ENCODE data around the gene PRAME.
"Not testable (repeated sequence)": the region's sequence is repeated elsewhere in the genome, so short reads cannot be mapped to it uniquely, and the experiment has no call there.

PRAME gene

DNA sequence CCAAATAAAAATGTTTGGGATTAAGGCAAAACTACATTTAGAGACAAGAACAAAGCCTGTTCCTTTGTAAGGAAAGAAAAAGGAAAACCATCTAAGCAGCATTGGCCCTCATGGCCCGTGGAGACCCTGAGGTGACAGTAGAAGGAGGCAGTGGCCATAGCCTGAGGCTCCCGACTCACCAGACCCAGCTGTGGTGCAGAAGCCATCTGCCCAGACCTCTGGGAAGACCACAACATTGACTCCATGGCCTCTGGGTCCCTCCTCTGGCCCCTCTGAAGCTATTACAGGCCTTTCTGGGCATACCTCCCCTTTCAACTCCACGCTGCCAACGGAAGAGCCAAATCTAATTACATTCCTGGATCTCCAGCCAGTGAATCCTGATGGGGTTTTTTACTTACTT, 6.4 kb downstream of the PRAME start:
- no peak for DNase-seq (ENCODE audit: low spot score)

DNA sequence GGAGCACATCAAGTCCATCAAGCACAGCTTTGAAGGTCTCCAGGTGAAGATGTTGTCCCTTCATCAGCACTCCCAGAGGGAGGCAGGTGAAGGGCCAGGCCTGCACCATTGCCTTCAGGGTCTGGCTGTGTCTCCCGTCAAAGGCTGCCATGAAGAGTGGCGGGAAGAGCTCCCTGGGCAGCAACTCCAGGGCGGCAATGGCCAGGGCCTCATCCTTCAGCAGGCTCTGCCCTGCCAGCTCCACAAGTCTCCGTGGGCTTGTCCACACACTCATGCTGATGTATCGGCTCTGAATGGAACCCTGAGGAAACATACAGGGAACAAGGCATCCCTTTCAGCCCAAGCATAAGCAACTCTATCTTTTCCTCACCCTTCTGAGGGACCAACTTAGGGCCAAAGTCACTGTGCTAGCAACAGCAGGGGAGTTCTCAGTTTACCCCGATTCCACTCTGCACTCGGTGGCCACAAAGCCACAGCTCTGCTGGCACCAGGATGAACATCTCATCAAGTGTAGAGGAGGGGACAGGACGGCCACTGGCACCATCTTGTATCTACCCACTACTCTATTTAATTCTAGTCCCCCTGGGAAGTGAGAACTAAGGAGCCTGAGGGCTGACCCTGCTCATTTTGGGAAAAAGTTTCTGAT, 8.2 kb downstream of the PRAME start:
- DNase-seq (ENCODE audit: low spot score), result no peak

DNA sequence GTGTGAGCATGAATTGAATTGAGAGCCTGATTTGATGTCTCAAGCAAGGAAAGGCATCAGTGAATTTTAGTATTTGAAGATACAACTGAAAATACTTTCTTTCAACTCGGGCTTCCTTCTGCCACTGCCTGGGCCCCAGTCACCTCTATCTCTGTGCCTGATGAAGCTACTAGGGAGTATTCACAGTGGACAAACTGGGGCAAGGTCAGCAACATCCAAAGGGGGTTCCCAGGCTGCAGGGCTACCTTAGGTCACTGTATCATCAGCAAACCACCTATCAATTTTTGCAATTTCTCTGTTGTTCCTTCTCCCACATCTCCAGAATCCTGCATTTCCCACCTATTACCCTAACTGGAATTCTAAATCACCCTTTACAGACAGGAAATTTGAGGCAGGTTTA, 10.2 kb downstream of the PRAME start:
- DNase-seq (ENCODE audit: low spot score), result no peak

DNA sequence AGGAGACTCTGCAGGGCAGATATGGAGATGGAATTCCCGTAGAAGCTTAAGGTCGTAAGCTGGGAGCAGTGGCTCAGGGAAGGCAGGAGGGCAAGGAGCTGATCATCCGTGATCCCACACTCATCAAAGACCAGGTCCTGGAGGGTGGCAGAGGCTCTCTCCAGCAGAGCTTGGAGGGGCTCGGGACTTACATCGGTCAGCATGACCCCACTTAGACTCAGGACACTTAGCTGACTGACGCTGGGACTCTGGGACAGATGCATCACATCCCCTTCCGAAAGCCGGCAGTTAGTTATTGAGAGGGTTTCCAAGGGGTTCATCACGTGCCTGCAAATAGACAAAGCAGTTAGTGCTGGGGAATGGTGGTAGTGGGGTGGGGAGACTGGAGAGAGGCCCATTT, 10.7 kb downstream of the PRAME start:
- DNase-seq (ENCODE audit: low spot score), result no peak

DNA sequence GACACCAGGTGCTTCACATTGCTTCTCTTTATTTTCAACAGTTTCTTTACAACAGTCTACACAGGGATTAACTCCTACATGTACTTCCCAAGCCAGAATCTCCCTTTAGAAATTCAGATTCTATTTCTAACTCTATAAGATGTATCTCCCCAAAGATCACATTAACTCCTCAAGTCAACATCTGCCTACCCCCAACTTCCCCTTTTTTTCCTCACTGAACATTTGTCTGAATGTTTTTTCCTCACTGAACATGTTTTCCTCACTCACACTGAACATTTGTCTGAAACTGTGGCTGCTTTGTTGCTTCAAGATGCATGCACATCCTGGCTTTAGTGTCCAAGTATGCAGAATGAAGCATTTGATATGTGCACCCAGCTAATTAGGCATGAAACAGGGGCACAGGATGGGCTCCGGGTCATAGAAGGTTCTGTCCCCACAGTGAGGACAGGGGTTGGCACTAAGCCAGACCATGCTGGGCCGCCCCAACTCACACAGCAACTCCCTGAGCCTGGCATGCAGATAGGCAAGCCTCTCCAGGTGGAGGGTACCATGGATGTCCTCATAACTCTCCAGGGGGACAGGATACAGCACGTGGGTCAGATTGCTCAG, 11.3 kb downstream of the PRAME start:
- no peak for DNase-seq (ENCODE audit: low spot score)

DNA sequence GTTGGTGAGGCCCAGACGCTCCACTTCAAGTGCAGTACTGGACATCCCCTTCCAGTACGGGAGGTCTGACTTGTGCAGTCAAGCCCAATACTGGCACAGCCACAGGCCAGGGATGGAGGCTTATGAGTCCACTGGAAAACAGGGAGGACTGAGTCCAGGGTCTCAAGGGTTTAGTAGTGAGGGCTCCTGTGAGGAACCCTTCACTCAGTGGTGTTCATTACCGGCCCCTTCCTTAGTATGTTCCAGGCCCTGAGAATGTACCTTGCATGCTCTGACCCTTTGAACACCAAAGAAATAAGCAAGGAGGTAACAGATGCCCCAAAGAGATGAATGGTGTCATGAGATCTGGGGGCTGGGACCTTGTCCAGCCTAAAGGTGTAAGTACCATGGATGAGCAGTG, 11.8 kb downstream of the PRAME start:
- no peak for DNase-seq (ENCODE audit: low spot score)

DNA sequence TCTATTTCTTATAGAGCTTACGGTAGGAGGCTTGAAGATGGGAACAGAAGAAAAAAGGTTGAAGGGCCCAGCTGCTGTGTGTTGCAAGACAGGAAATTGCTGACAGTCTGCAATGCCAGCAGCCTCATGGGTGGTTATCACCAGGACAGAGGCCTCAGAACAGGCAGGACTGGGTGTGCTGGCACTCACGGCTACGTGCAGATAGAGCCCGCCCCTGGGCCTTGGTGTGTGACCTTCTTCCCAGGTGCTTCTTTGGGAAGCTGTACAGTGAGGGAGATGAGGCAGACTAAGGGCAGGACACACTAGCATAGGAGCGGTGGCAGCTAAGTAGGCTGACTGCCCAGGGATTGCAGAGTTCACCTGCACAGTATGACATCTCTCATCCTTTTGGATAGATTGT, 12.6 kb downstream of the PRAME start:
- no peak for DNase-seq (ENCODE audit: low spot score)

DNA sequence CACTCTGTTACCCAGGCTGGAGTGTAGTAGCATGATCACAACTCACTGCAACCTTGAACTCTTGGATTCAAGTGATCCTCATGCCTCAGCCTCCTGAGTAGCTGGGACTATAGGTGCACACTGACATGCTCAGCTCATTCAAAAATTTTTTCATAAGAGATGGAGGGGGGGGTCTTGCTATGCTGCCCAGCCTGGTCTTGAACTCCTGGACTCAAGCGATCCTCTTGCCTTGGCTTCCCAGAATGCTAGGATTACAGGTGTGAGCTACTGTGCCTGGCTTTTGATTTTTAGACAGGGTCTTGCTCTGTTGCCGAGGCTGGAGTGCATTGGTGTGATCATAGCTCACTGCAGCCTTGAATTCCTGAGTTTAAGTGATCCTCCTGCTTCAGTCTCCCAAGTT, 14.0 kb downstream of the PRAME start:
- DNase-seq (ENCODE audit: low spot score), result no peak

DNA sequence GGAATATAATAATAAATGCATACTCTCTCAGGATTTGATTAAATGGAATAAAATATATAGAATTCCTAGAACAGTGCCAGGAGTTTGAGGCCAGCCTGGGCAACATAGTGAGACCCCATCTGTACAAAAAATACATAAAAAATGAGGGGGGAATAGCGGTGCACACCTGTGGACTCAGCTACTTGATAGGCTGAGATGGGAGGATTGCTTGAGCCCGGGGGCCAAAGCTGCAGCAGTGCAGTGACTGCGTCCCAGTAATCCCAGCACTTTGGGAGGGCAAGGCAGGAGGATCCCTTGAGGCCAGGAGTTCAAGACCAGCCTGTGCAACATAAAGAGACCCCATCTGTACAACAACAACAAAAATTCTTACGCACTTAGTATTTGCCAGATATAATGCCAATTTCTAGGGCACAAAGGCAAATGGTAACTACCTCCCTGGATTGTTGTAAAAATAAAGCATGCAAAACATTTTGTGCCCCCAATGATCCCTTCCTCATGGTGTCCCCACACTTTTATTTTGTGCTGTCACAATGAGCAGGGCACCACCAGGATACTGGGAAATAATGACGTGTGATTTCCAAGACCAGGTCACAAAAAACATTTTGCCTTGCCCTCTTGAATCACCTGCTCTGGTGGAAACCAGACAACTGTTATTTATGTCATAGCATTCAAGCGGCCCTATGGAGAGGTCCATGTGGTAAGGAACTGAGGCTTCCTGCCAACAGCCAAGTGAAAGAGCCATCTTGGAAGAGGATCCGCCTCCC, 20.7 kb downstream of the PRAME start:
- no peak for DNase-seq (ENCODE audit: low spot score)

DNA sequence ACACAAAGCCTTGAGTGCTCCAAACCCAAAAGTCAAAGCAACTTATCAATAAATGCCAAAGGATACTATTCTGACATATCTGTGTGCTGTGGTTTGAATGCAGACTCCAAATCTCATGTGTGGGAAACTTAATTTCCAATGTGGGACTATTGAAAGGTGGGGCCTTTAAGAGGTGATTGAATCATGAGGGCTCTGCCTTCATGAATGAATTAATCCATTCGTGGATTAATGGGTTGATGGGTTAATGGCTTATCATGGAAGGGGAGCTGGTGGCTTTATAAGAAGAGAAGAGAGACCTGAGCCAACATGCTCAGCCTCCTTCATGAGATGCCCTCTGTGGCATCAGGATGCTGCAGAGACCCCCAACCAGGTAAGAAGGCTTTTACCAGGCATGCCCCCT, 22.1 kb downstream of the PRAME start:
- no peak for DNase-seq (ENCODE audit: low spot score)

DNA sequence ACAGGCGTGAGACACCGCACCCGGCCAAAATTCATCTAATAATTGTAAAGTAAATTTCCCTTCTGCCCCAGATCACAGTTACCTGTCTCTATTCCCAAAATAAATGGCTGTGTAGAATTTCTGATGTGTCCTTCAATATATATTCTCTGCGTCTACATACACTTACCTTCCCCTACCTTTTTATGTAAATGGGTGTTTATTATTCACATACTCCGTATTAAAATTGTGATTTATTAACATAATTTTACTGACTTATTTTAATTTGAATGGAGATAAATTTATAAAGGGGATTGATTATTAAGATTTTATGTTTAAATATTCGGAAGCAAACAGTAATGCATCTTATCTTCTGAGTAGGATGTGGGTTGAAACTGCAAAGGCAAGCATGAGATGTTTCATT, 22.6 kb downstream of the PRAME start:
- no peak for DNase-seq (ENCODE audit: low spot score)

DNA sequence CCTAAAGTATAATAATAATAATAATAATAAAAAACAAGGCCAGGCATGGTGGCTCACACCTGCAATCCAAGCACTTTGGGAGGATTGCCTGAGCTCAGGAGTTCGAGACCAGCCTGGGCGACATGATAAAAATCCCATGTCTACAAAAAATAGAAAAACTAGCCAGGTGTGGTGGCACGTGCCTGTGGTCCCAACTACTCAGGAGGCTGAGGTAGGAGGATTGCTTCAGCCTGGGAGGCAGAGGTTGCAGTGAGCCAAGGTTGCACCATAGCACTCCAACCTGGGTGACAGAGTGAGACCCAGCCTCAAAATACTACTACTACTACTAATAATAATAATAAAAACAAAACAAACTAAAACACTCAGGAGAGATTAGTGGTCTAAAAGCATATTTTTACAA, 23.4 kb downstream of the PRAME start:
- DNase-seq (ENCODE audit: low spot score), result no peak

DNA sequence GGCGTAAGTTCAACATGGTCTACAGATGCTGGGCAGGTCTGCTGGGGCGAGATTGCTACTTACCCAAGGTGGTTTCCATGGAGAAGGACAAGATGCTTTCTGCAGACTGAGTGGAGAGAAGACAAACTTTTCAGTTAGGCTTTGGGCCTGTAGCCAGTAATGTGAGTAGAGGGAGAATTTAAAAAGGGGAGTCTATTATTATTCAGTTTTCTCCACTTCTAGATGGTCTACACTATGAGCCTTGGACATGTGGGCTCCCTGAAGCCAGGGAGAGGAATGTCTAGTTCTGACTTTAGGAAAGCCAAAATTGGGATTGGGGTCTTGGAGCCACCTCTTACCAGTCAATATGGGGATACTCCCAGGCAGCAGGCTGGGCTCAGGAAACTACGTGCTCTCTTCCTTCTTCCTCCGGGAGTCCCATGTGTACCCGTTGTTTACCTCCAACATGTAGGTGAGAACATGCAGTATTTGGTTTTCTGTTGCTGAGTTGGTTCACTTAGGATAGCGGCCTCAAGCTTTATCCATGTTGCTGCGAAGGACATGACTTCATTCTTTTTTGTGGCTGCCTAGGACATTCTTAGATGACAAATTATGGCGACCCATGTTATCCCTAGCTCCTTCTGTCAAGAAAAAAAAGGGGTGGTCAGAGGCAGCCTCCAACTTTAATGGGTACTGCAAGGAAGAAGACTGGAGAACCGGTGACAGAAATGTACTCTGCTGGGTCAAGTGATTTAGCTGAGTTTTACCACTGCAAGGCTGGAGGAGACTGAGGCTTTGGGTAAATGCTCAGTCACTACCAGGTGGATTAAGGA, 24.3 kb downstream of the PRAME start:
- DNase-seq (ENCODE audit: low spot score), result no peak

DNA sequence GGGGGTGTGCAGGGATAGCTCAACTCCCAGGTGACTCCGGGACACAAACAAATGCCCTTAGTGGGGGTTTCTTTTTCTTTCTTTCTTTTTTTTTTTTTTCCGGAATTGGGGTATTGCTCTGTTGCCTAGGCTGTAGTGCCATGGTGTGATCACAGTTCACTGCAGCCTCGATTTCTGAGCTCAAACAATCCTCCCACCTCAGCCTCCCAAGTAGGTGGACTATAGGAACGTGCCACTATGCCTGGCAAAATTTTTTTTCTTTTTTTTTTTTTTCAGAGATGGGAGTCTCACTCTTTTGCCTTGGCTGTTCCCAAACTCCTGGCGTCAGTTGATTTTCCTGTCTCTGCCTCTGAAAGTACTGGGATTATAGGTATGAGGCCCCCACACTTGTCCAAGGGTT, 25.2 kb downstream of the PRAME start:
- DNase-seq (ENCODE audit: low spot score), result no peak

DNA sequence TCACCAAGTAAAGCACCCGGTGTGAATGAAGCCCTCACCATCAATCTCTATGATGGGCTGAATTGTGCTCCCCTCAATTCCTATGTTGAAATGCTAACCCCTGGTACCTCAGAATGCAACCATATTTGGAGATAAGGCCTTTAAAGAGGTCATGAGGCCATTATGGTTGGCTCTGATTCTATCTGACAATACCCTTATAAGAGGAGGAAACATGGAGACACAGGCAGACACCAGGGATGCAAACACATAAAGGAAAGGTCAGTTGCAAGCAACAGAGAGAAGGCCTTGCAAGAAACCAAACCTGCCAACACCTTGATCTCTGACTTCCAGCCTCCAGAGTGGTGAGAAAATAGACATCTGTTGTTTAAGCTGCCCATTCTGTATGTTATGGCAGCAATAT, 25.6 kb downstream of the PRAME start:
- no peak for DNase-seq (ENCODE audit: low spot score)

DNA sequence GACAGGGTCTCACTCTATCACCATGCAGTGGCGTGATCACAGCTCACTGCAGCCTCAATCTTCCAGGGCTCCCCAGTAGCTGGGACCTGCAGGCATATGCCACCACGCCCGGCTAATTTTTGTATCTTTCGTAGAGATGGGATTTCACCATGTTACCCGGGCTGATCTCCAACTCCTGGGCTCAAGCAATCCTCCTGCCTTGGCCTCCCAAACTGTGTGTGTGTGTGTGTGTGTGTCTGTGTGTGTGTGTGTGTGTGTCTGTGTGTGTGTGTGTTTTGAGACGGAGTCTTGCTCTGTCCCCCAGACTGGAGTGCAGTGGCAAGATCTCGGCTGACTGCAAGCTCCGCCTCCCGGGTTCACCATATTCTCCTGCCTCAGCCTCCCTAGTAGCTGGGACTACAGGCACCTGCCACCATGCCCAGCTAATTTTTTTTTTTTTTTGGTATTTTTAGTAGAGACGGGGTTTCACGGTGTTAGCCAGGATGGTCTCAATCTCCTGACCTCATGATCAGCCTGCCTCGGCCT, 26.5 kb downstream of the PRAME start:
- DNase-seq (ENCODE audit: low spot score), result not testable (repeated sequence)

DNA sequence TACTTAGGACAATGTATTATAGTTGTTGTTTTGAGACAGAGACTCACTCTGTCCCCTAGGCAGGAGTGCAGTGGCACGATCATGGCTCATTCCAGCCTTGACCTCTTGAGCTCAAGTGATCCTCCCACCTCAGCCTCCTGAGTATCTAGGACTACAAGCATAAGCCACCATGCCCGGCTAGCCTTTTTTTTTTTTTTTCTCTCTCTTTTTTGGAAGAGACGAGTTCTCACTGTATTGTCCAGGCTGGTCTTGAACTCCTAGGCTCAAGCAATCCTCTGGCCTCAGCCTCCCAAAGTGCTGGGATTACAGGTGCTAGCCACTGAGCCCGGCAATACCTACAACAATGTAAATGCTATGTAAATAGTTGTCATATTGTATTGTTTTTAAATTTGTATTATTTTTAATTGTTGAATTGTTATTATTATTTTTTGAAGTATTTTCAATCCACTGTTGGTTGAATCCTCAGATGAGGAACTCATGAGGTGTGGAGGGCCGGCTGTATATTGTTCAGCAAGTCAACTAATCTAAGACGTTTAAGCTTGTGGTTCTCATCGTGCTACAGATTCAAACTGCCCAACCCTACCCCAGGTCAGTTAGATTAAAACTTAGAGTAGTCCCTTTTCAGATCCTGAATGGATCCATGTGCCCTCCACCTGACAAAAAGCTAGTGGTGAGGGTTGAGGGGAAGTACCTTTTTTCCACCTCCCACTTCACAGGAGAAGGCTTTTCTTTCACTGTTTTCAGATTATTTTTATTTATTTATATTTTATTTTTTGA, 27.1 kb downstream of the PRAME start:
- no peak for DNase-seq (ENCODE audit: low spot score)

DNA sequence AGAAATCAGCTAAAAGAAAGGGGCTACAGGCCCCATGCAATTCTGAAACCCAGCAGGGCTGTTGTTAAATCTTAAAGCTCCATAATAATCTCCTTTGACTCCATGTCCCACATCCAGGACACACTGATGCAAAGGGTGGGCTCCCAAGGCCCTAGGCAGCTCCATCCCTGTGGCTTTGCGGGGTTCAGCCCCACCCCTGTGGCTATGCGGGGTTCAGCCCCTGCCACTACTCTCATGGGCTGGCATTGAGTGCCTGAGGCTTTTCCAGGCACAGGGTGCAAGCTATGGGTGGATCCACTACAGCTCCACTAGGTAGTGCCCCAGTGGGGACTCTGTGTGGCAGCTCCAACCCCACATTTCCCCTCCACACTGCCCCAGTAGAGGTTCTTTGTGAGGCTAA, 30.3 kb downstream of the PRAME start:
- DNase-seq (ENCODE audit: low spot score), result no peak

DNA sequence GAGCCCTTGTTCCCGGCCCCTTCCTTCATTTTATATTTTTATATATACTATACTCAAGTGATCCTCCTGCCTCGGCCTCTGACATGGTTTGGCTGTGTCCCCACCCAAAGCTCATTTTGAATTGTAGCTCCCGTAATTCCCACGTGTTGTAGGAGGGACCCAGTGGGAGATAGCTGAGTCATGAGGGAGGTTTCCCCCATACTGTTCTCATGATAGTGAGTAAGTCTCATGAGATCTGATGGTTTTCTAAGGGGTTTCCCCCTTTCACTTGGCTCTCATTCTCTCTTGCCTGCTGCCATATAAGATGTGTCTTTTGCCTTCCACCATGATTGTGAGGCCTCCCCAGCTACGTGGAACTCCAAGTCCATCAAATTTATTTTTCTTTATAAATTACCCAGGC, 31.8 kb downstream of the PRAME start:
- no peak for DNase-seq (ENCODE audit: low spot score)

DNA sequence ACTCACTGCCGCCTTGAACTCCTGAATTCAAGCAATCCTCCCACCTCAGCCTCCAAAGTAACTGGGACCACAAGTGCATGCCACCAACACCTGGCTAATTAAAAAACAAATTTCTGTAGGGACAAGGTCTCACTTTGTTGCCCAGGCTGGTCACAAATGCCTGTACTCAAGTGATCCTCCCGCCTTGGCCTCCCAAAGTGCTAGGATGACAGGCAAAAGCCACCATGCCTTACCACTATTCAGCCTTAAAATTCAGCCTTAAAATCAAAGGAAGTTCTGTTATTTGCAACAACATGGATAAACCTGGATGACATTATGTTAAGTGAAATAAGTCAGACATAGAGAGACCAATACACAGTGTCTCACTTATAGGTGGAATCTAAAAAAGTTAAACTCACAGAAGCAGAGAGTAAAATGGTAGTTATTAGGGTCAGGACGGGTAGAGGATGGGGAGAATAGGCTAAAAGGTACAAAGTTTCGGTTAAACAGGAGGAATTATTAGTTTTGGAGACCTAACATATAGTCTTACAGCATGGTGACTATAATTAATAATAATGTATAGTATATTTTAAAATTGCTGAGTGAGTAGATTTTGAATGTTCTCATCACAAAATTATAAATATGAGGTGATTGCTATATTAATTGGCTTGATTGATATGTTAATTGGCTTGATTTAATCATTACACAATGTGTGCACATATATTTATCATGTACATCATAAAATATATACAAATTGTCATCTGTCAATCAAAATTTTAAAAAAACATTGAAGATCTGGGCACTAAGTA, 32.7 kb downstream of the PRAME start:
- no peak for DNase-seq (ENCODE audit: low spot score)

DNA sequence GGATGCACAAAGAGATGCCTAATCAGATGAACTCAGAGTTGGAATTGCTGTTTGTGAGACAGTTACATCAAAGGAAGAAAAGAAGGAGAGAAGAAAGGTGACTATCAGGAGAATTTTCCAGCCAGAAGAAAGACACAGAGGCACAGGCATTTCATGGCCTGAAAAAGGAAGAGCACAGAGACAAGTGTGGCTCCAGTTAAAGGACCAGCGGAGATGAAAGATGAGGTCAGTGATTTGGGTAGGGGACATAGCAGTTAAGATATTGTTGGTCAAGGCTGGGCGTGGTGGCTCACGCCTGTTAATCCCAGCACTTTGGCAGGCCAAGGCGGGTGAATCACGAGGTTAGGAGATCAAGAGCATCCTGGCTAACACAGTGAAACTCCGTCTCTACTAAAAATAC, 35.6 kb downstream of the PRAME start:
- DNase-seq (ENCODE audit: low spot score), result no peak

All from NAMALWA (cell line).